Cardiac fibroblast (primary cell): ENCODE results near the gene HSPG2.
"Not testable (repeated sequence)": the region's sequence is repeated elsewhere in the genome, so short reads cannot be mapped to it uniquely, and the experiment has no call there.

ENCODE experiments used
- DNase-seq, 2 donors: peaks; one replicate each; pipeline versions ENCODE4 v3.0.0 to v3.0.0-alpha.2; 2010; ENCODE audit warnings: low read depth in 2 of 2
- H3K4me3 ChIP-seq, 2 donors: replicated peaks in 1 of 2; 1 replicate in 1 of 2; 2 replicates in 1 of 2; pipeline ENCODE4 v1.5.1; 2011; ENCODE audit warnings: low read depth in 2 of 2, low read length in 2 of 2, mild to moderate bottlenecking in 2 of 2, moderate library complexity in 1 of 2
- CTCF ChIP-seq: IDR thresholded peaks from one replicate; pipeline ENCODE4 v1.5.1; 2011; ENCODE audit warnings: low read depth, mild to moderate bottlenecking, low read length, inconsistent platforms

HSPG2 gene

GRCh38 chr1:21924503-21925005, 12.6 kb downstream of the HSPG2 start:
- DNase-seq = peak in 1 of 2 donors; percentile 49
- no peak for TF ChIP-seq CTCF

GRCh38 chr1:21922090-21923013, 14.8 kb downstream of the HSPG2 start:
- no peak for TF ChIP-seq CTCF
- DNase-seq = no peak

More at GRCh38 chr1:21924503-21925005, 12.6 kb downstream of the HSPG2 start:
- H3K4me3 ChIP-seq = no peak overlapping the region

GRCh38 chr1:21921100-21921875, 15.8 kb downstream of the HSPG2 start:
- no peak for TF ChIP-seq CTCF
- no peak for DNase-seq
- no peak overlapping the region for H3K4me3 ChIP-seq

More at GRCh38 chr1:21922090-21923013, 14.8 kb downstream of the HSPG2 start:
- no peak overlapping the region for H3K4me3 ChIP-seq

GRCh38 chr1:21919520-21919919, 17.6 kb downstream of the HSPG2 start:
- peak; percentile 67 to 87 for DNase-seq
- TF ChIP-seq CTCF = no peak
- H3K4me3 ChIP-seq = no peak overlapping the region

- H3K4me3 ChIP-seq = not testable (repeated sequence)
Observed at GRCh38 chr1:21917239-21917631, 19.9 kb downstream of the HSPG2 start.

GRCh38 chr1:21916447-21917238, 20.5 kb downstream of the HSPG2 start:
- no peak overlapping the region for H3K4me3 ChIP-seq
- no peak for DNase-seq
- no peak for TF ChIP-seq CTCF

More at GRCh38 chr1:21917239-21917631, 19.9 kb downstream of the HSPG2 start:
- not testable (repeated sequence) for DNase-seq
